Myocyte (in vitro differentiated cells): ENCODE measurements around the gene RBM4B. TPM values are rescaled to one million over a fixed set of nuclear protein-coding genes. Genes with fewer than 3 reads are reported as not detected.

Experiments used
- DNase-seq: peaks from one replicate; pipeline ENCODE4 v3.0.0-alpha.2; 2012; ENCODE audit warnings: low read depth
- total RNA-seq: library from RNA; depleted of rRNA; stranded (reverse); fragments of >200 nt; gene quantifications from 2 replicates; pipeline ENCODE4 v1.2.3, GENCODE V29; 2014

The RBM4B gene
- total RNA-seq, 1 donor from 2014 or later = 21.2 TPM

GRCh38 chr11:66687831-66688281, 10.2 kb upstream of the RBM4B start:
- DNase-seq = no peak

- DNase-seq = no peak
Measured at GRCh38 chr11:66686801-66687750, 9.4 kb upstream of the RBM4B start.

GRCh38 chr11:66686100-66686785, 8.6 kb upstream of the RBM4B start:
- DNase-seq = no peak

GRCh38 chr11:66685276-66686099, 7.8 kb upstream of the RBM4B start:
- no peak for DNase-seq

GRCh38 chr11:66684635-66685034, 6.9 kb upstream of the RBM4B start:
- no peak for DNase-seq

GRCh38 chr11:66683877-66684276, 6.2 kb upstream of the RBM4B start:
- no peak for DNase-seq

- DNase-seq = no peak
Measured at GRCh38 chr11:66680966-66681645, 3.4 kb upstream of the RBM4B start.

- no peak for DNase-seq
Measured at GRCh38 chr11:66676931-66677598, 622 bp downstream of the RBM4B start.

- DNase-seq = no peak
Measured at GRCh38 chr11:66676282-66676919, 1.3 kb downstream of the RBM4B start.

- no peak for DNase-seq
Measured at GRCh38 chr11:66674964-66675602, 2.6 kb downstream of the RBM4B start.

GRCh38 chr11:66670816-66671215, 6.9 kb downstream of the RBM4B start:
- no peak for DNase-seq

- DNase-seq = no peak
Measured at GRCh38 chr11:66665369-66665768, 12.3 kb downstream of the RBM4B start.

GRCh38 chr11:66663741-66664296, 13.9 kb downstream of the RBM4B start:
- DNase-seq = peak; percentile 6

GRCh38 chr11:66659763-66660162, 17.9 kb downstream of the RBM4B start:
- no peak for DNase-seq

- no peak for DNase-seq
Measured at GRCh38 chr11:66653123-66653522, 24.6 kb downstream of the RBM4B start.

GRCh38 chr11:66652651-66653050, 25.0 kb downstream of the RBM4B start:
- no peak for DNase-seq

- no peak for DNase-seq
Measured at GRCh38 chr11:66651016-66651415, 26.7 kb downstream of the RBM4B start.

- DNase-seq = no peak
Measured at GRCh38 chr11:66649903-66650302, 27.8 kb downstream of the RBM4B start.

- DNase-seq = no peak
Measured at GRCh38 chr11:66646828-66647227, 30.9 kb downstream of the RBM4B start.
